Measurements from ENCODE around the gene ASB17. TPM values are rescaled to one million over a fixed set of nuclear protein-coding genes. Genes with fewer than 3 reads are reported as not detected.
"Not testable (repeated sequence)": the region's sequence is repeated elsewhere in the genome, so short reads cannot be mapped to it uniquely, and the experiment has no call there.

The ASB17 gene
- total RNA-seq, 4 donors from 2014 or later = not detected

DNA sequence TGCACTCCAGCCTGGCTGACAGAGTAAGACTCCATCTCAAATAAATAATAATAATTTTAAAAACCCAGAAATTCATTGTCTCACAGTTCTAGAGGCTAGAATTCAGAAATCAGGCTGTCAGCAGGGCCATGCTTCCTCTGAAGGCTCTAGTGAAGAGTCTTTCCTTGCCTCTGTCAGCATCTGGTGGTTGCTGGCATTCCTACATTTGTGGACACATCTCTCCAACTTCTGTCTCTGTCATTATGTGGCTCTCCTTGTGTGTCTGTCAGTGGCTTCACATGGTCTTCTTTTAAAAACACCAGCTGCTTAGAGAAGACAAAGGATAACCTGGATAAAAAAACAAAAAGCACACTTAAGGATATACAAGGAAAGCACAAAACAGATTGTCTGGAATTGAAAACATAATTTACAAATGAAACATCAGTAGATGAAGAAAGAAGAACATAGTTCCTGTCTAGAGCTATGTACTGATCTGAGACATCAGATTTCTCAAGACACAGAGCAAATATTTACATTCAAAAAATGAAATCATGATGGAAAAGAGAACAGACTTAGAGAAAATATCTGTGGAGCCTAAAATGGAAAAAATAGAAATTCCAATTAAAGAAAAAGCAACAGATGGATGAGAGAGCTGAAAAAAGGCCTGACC, 32.7 kb upstream of the ASB17 start:
- Histone ChIP-seq H3K27me3 (no peaks in the 10 kb centered on the region), H3K27ac (no peak overlapping the region), H3K4me1 (no peaks in the 10 kb centered on the region), H3K4me3 (replicated peaks in 1 of 3) (no peak overlapping the region), H3K9me3 (no peaks in the 10 kb centered on the region), H3K36me3 (no peaks in the 10 kb centered on the region)
- no peak for DNase-seq
- intact Hi-C loops (cut with DNase I) = no loop called here
- no peak for TF ChIP-seq POLR2A (IDR thresholded peaks at IDR 0.05)
- TF ChIP-seq, protein P1, sequence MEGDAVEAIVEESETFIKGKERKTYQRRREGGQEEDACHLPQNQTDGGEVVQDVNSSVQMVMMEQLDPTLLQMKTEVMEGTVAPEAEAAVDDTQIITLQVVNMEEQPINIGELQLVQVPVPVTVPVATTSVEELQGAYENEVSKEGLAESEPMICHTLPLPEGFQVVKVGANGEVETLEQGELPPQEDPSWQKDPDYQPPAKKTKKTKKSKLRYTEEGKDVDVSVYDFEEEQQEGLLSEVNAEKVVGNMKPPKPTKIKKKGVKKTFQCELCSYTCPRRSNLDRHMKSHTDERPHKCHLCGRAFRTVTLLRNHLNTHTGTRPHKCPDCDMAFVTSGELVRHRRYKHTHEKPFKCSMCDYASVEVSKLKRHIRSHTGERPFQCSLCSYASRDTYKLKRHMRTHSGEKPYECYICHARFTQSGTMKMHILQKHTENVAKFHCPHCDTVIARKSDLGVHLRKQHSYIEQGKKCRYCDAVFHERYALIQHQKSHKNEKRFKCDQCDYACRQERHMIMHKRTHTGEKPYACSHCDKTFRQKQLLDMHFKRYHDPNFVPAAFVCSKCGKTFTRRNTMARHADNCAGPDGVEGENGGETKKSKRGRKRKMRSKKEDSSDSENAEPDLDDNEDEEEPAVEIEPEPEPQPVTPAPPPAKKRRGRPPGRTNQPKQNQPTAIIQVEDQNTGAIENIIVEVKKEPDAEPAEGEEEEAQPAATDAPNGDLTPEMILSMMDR (IDR thresholded peaks at IDR 0.05) = no peak

DNA sequence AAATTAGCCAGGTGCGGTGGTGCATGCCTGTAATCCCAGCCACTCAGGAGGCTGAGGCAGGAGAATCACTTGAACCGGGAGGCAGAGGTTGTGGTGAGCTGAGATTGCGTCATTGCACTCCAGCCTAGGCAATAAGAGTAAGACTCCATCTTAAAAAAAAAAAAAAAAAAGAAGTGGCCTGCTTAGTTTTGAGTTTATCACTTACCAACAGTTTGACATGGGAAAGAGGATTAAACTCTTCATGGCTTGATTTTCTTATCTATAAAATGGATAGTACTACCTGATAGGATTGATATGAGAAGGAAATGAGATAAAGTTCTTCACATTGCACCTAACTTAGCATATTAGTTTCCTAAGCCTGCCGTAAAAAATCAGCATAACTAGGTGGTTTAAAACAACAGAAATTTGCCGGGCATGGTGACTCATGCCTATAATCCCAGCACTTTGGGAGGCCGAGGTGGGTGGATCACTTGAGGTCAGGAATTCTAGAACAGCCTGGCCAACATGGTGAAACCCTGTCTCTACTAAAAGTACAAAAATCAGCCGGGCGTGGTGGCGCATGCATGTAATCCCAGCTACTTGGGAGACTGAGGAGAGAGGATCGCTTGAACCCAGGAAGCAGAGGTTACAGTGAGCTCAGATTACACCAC, 32.0 kb upstream of the ASB17 start:
- intact Hi-C loops (cut with DNase I); H3K36me3 ChIP-seq: not testable (repeated sequence)
- WGBS, 2 donors = 79 to 83% methylated on average over 10 of the region's 10 CpGs

DNA sequence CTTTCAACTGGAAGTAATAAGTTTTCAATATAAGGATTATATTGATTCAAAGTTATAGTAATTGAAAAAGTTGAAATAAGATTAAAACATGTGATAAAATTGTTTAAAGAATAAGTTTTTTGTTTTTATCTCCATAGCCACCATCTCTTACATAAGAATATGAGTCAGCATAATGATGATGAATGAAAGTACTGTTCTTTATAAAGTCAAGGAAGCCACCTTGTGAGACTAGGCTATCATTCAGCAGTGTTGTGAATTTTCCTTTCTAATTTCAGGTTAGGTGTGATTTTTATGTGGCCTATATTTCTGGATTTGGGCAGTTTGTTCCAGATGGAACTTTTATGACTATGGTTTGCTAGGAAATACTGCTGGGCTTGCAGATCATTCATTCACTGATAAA, 22.4 kb upstream of the ASB17 start:
- Histone ChIP-seq H3K9me3 (no peaks in the 10 kb centered on the region), H3K36me3 (no peaks in the 10 kb centered on the region), H3K27ac (no peak overlapping the region), H3K27me3 (no peaks in the 10 kb centered on the region), H3K4me3 (replicated peaks in 1 of 3) (no peak overlapping the region), H3K4me1 (no peaks in the 10 kb centered on the region)
- TF ChIP-seq POLR2A (IDR thresholded peaks at IDR 0.05) = no peak
- TF ChIP-seq, protein P1 (IDR thresholded peaks at IDR 0.05) = no peak
- DNase-seq = no peak
- intact Hi-C loops (cut with DNase I) = no loop called here

More for the DNA sequence above, 32.0 kb upstream of the ASB17 start:
- H3K9me3 ChIP-seq; H3K27ac ChIP-seq; DNase-seq; H3K4me1 ChIP-seq; H3K27me3 ChIP-seq; H3K4me3 ChIP-seq (replicated peaks in 1 of 3): not testable (repeated sequence)

DNA sequence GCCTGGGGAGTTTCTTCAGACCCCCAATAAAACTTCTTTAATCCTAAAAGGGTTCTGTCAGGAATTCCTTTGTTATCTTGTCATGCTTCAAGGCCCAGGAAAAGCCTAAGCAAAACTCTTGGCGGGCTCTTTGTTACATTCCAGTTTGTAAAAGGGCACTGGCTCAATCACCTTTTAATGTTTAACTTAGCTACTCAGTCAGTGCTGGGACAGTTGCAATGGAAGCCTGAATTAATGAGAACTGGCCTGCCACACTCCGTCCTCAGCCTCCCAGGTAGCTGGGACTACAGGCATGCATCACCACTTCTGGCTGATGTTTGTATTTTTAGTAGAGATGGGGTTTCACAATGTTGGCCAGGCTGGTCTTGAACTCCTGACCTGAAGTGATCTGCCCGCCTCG, 21.3 kb upstream of the ASB17 start:
- no peaks in the 10 kb centered on the region for H3K9me3 ChIP-seq
- TF ChIP-seq, protein P1 (IDR thresholded peaks at IDR 0.05) = no peak
- TF ChIP-seq POLR2A (IDR thresholded peaks at IDR 0.05) = no peak
- DNase-seq = no peak
- H3K4me1 ChIP-seq = no peaks in the 10 kb centered on the region
- 87 to 88% methylated on average over 4 of the region's 4 CpGs for WGBS, 2 donors
- H3K27ac ChIP-seq = no peak overlapping the region
- H3K4me3 ChIP-seq (replicated peaks in 1 of 3) = no peak overlapping the region
- no peaks in the 10 kb centered on the region for H3K36me3 ChIP-seq
- intact Hi-C loops (cut with DNase I) = no loop called here
- no peaks in the 10 kb centered on the region for H3K27me3 ChIP-seq

DNA sequence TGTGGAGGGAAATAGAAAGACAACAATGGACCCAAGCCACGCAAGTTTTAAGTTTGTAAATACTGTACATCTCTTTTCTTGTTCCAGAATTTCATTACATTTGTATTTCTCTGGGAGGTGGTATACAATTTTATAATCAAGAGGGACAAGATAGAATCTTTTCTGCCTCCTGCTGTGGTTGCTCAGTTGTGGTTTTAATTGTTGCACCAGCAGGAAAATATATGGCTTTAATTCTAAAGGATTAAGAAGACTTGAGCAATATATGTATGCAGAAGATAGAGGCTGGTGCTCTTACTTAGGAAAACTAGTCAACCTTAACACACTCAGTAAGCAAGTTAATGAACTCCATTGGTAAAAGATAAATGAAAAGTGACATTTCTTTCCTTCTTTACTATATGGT, 19.8 kb upstream of the ASB17 start:
- no peak for DNase-seq
- Histone ChIP-seq H3K4me3 (replicated peaks in 1 of 3) (no peak overlapping the region), H3K4me1 (no peaks in the 10 kb centered on the region), H3K27ac (no peak overlapping the region), H3K9me3 (no peaks in the 10 kb centered on the region), H3K36me3 (no peaks in the 10 kb centered on the region), H3K27me3 (no peaks in the 10 kb centered on the region)
- intact Hi-C loops (cut with DNase I) = no loop called here
- TF ChIP-seq POLR2A (IDR thresholded peaks at IDR 0.05) = no peak
- TF ChIP-seq, protein P1 (IDR thresholded peaks at IDR 0.05) = no peak
- WGBS, 2 donors = 91 to 98% methylated on average over 1 of the region's 1 CpG

Measured in thyroid gland (tissue), 4 donors.